Inferior parietal cortex (tissue), 1 donor: Measurements from ENCODE around the gene PLK3.
"Not testable (repeated sequence)": the region's sequence is repeated elsewhere in the genome, so short reads cannot be mapped to it uniquely, and the experiment has no call there.

ENCODE experiments used
- DNase-seq: peaks from one replicate; pipeline ENCODE4 v3.0.0-alpha.2; 2016; ENCODE audit errors: extremely low spot score

Gene PLK3

GRCh38 chr1:44787506-44787905, 12.7 kb upstream of the PLK3 start:
- DNase-seq: no peak

- DNase-seq: no peak
Observed at GRCh38 chr1:44788120-44788860, 11.9 kb upstream of the PLK3 start, which contains the start of gene BEST4. Gene BEST4 (minus strand): TSS chr1:44788170. CDS start chr1:44787705, 465 bp downstream.

- no peak for DNase-seq
Observed at GRCh38 chr1:44790968-44791801, 9.0 kb upstream of the PLK3 start.

GRCh38 chr1:44792736-44793502, 7.3 kb upstream of the PLK3 start:
- no peak for DNase-seq

GRCh38 chr1:44797886-44798285, 2.3 kb upstream of the PLK3 start:
- not testable (repeated sequence) for DNase-seq

GRCh38 chr1:44798481-44799365, 1.5 kb upstream of the PLK3 start:
- DNase-seq: no peak

GRCh38 chr1:44801491-44802305, 1.5 kb downstream of the PLK3 start:
- DNase-seq: no peak

GRCh38 chr1:44802306-44803061, 2.3 kb downstream of the PLK3 start:
- no peak for DNase-seq

- DNase-seq: no peak
Observed at GRCh38 chr1:44803062-44803311, 2.8 kb downstream of the PLK3 start.

GRCh38 chr1:44803312-44804095, 3.3 kb downstream of the PLK3 start:
- no peak for DNase-seq

- DNase-seq: no peak
Observed at GRCh38 chr1:44805311-44806024, 5.3 kb downstream of the PLK3 start.

GRCh38 chr1:44806025-44806703, 6.0 kb downstream of the PLK3 start:
- DNase-seq: no peak

- DNase-seq: no peak
Observed at GRCh38 chr1:44806704-44807363, 6.7 kb downstream of the PLK3 start, which contains the start of gene DYNLT4. Gene DYNLT4 (minus strand): TSS chr1:44807351. CDS start chr1:44806668, 683 bp downstream.

- peak; percentile 65 for DNase-seq
Observed at GRCh38 chr1:44807364-44808062, 7.3 kb downstream of the PLK3 start.

GRCh38 chr1:44808063-44808937, 8.1 kb downstream of the PLK3 start, which contains the start of gene BTBD19:
Gene BTBD19 (plus strand): TSS chr1:44808523. CDS start chr1:44808821, 298 bp downstream.
- DNase-seq: peak; percentile 61
